HG03432 (cell line): ENCODE measurements around the gene FLOT1.

Experiments
- ATAC-seq: cut with Tn5 transposase; IDR thresholded peaks from one replicate; pipeline ENCODE4 v1.9.1; 2021; ENCODE audit warnings: mild to moderate bottlenecking, moderate library complexity; ENCODE audit not compliant: unreplicated experiment

Gene FLOT1

GRCh38 chr6:30705620-30706019 is 36.9 kb downstream of the FLOT1 start:
- no peak for ATAC-seq

- no peak for ATAC-seq
Observed at GRCh38 chr6:30703821-30704220, 38.7 kb downstream of the FLOT1 start.

- ATAC-seq, result no peak
Observed at GRCh38 chr6:30703011-30703410, 39.5 kb downstream of the FLOT1 start.

GRCh38 chr6:30700340-30700739 is 42.1 kb downstream of the FLOT1 start:
- ATAC-seq, result no peak

- ATAC-seq, result no peak
Observed at GRCh38 chr6:30696432-30696831, 46.1 kb downstream of the FLOT1 start.

GRCh38 chr6:30691208-30691847 is 51.2 kb downstream of the FLOT1 start:
- no peak for ATAC-seq

GRCh38 chr6:30690403-30691207 is 51.9 kb downstream of the FLOT1 start, which contains the start of gene NRM:
Gene NRM, minus strand, starts transcription at chr6:30690984. Its CDS starts 10 bp downstream, at chr6:30690974.
- peak; percentile 33 for ATAC-seq

- ATAC-seq, result no peak
Observed at GRCh38 chr6:30689985-30690384, 52.5 kb downstream of the FLOT1 start.

- no peak for ATAC-seq
Observed at GRCh38 chr6:30689022-30689865, 53.2 kb downstream of the FLOT1 start.

GRCh38 chr6:30688569-30688968 is 53.9 kb downstream of the FLOT1 start:
- ATAC-seq, result no peak

GRCh38 chr6:30687659-30688431 is 54.6 kb downstream of the FLOT1 start:
- no peak for ATAC-seq

- peak; percentile 50 for ATAC-seq
Observed at GRCh38 chr6:30686908-30687658, 55.4 kb downstream of the FLOT1 start.

- ATAC-seq, result peak; percentile 9
Observed at GRCh38 chr6:30686009-30686907, 56.2 kb downstream of the FLOT1 start, which contains the start of gene PPP1R18. Gene PPP1R18, minus strand, starts transcription at chr6:30686645. Its CDS starts 627 bp downstream, at chr6:30686018.

- ATAC-seq, result no peak
Observed at GRCh38 chr6:30685157-30686008, 57.1 kb downstream of the FLOT1 start.

GRCh38 chr6:30684386-30685156 is 57.9 kb downstream of the FLOT1 start:
- no peak for ATAC-seq

- no peak for ATAC-seq
Observed at GRCh38 chr6:30683980-30684338, 58.5 kb downstream of the FLOT1 start.
